ENCODE results near the gene DLX3. TPM values are rescaled to one million over a fixed set of nuclear protein-coding genes. Genes with fewer than 3 reads are reported as not detected.

DLX3 gene
- polyA plus RNA-seq, 1 donor from 2014 or later, result not detected

- Histone ChIP-seq H3K9me2 (ENCODE audit: insufficient read depth, low read length) (no peaks in the 10 kb centered on the region), H3K4me3 (ENCODE audit: low read length) (no peak overlapping the region), H3K79me2 (replicated peaks; ENCODE audit: insufficient read depth, low read length) (no peaks in the 10 kb centered on the region), H3K4me2 (ENCODE audit: low read length) (no peak overlapping the region), H3K27me3 (ENCODE audit: insufficient read depth, low read depth, low read length) (no peaks in the 10 kb centered on the region), H3K9ac (ENCODE audit: low read length) (no peak overlapping the region), H3F3A (ENCODE audit: insufficient read depth, low read length, poor library complexity, severe bottlenecking) (no peaks in the 10 kb centered on the region), H3K9me3 (ENCODE audit: low read length) (no peaks in the 10 kb centered on the region), H3K27ac (ENCODE audit: low read length) (no peak overlapping the region), H2AFZ (ENCODE audit: low read depth, low read length) (no peak overlapping the region), H4K20me1 (ENCODE audit: insufficient read depth) (no peaks in the 10 kb centered on the region), H3K36me3 (ENCODE audit: insufficient read depth, low read length) (no peaks in the 10 kb centered on the region)
- no peak for TF ChIP-seq MXI1 (conservative IDR thresholded peaks at IDR 0.05; ENCODE audit: poor library complexity, severe bottlenecking)
- no peak for TF ChIP-seq CTCF (IDR thresholded peaks at IDR 0.05; ENCODE audit: poor library complexity, severe bottlenecking)
- no peak for TF ChIP-seq EP300 (conservative IDR thresholded peaks at IDR 0.05; ENCODE audit: poor library complexity, severe bottlenecking)
- no peak for TF ChIP-seq SMC3 (conservative IDR thresholded peaks at IDR 0.05; ENCODE audit: poor library complexity)
- no peak for TF ChIP-seq REST (IDR thresholded peaks at IDR 0.05; ENCODE audit: borderline replicate concordance)
- no peak for TF ChIP-seq POLR2AphosphoS5 (IDR thresholded peaks at IDR 0.05)
These were observed 33.7 kb upstream of the DLX3 start for GRCh38 chr17:50028736-50029120.

- no peak overlapping the region for H3K4me2 ChIP-seq (ENCODE audit: low read length)
- H3K4me3 ChIP-seq (ENCODE audit: low read length), result no peak overlapping the region
- no peaks in the 10 kb centered on the region for H3K36me3 ChIP-seq (ENCODE audit: insufficient read depth, low read length)
- H3F3A ChIP-seq (ENCODE audit: insufficient read depth, low read length, poor library complexity, severe bottlenecking), result no peaks in the 10 kb centered on the region
- H4K20me1 ChIP-seq (ENCODE audit: insufficient read depth), result no peaks in the 10 kb centered on the region
- H2AFZ ChIP-seq (ENCODE audit: low read depth, low read length), result no peak overlapping the region
- no peak overlapping the region for H3K27ac ChIP-seq (ENCODE audit: low read length)
- no peaks in the 10 kb centered on the region for H3K9me2 ChIP-seq (ENCODE audit: insufficient read depth, low read length)
- no peaks in the 10 kb centered on the region for H3K9me3 ChIP-seq (ENCODE audit: low read length)
- no peak for TF ChIP-seq REST (IDR thresholded peaks at IDR 0.05; ENCODE audit: borderline replicate concordance)
- TF ChIP-seq MXI1 (conservative IDR thresholded peaks at IDR 0.05; ENCODE audit: poor library complexity, severe bottlenecking), result no peak
- TF ChIP-seq CTCF (IDR thresholded peaks at IDR 0.05; ENCODE audit: poor library complexity, severe bottlenecking), result no peak
- no peak for TF ChIP-seq POLR2AphosphoS5 (IDR thresholded peaks at IDR 0.05)
- TF ChIP-seq TAF1 (IDR thresholded peaks at IDR 0.05; ENCODE audit: low read depth), result no peak
- no peak for TF ChIP-seq RAD21 (conservative IDR thresholded peaks at IDR 0.05)
- TF ChIP-seq EZH2 (IDR thresholded peaks at IDR 0.05; ENCODE audit: borderline replicate concordance, insufficient read depth, low read length, poor library complexity, severe bottlenecking), result no peak
- no peak for TF ChIP-seq EP300 (conservative IDR thresholded peaks at IDR 0.05; ENCODE audit: poor library complexity, severe bottlenecking)
- TF ChIP-seq SMC3 (conservative IDR thresholded peaks at IDR 0.05; ENCODE audit: poor library complexity), result no peak
- H3K79me2 ChIP-seq (replicated peaks; ENCODE audit: insufficient read depth, low read length), result no peaks in the 10 kb centered on the region
- no peaks in the 10 kb centered on the region for H3K27me3 ChIP-seq (ENCODE audit: insufficient read depth, low read depth, low read length)
- no peak overlapping the region for H3K9ac ChIP-seq (ENCODE audit: low read length)
These were observed 33.1 kb upstream of the DLX3 start for GRCh38 chr17:50027881-50028735.

Data from neural cell (in vitro differentiated cells).